T47D (cell line): ENCODE measurements around the gene SLC8A2.
"Not testable (repeated sequence)": the region's sequence is repeated elsewhere in the genome, so short reads cannot be mapped to it uniquely, and the experiment has no call there.

Experiments
- DNase-seq, 2 experiments: peaks; one replicate each; pipeline versions ENCODE4 v3.0.0 to v3.0.0-alpha.2; 2011 to 2012; ENCODE audit warnings: low read depth in 1 of 2, low spot score in 1 of 2
- JUND ChIP-seq: IDR thresholded peaks from 2 replicates; pipeline ENCODE4 v1.6.1; 2012; ENCODE audit warnings: low read depth
- in situ Hi-C: cut with HindIII; loops from 2 replicates; pipeline ENCODE4 v1.10.0; 2016; ENCODE audit warnings: low sequenced_read_pairs, low pct_unique_long_range_greater_than_20kb

The SLC8A2 gene

GRCh38 chr19:47489072-47489914, 17.6 kb upstream of the SLC8A2 start:
- no peak for DNase-seq
- in situ Hi-C loops = no loop called here
- no peak for TF ChIP-seq JUND

GRCh38 chr19:47487551-47488515, 16.1 kb upstream of the SLC8A2 start:
- DNase-seq = no peak
- no peak for TF ChIP-seq JUND
- in situ Hi-C loops = no loop called here

GRCh38 chr19:47486900-47487299, 15.2 kb upstream of the SLC8A2 start:
- no peak for TF ChIP-seq JUND
- in situ Hi-C loops = no loop called here
- DNase-seq = no peak

GRCh38 chr19:47486220-47486619, 14.5 kb upstream of the SLC8A2 start:
- in situ Hi-C loops, DNase-seq: not testable (repeated sequence)

GRCh38 chr19:47485210-47485609, 13.5 kb upstream of the SLC8A2 start:
- in situ Hi-C loops = no loop called here
- no peak for TF ChIP-seq JUND
- no peak for DNase-seq

GRCh38 chr19:47483800-47484690, 12.4 kb upstream of the SLC8A2 start, which contains the start of gene KPTN:
Gene KPTN, minus strand, starts transcription at chr19:47484219. Its CDS starts 59 bp downstream, at chr19:47484160.
- DNase-seq = peak; percentile 88
- in situ Hi-C loops = no loop called here
- TF ChIP-seq JUND = no peak

- TF ChIP-seq JUND = no peak
- in situ Hi-C loops = no loop called here
- DNase-seq = no peak
Measured at GRCh38 chr19:47483200-47483599, 11.5 kb upstream of the SLC8A2 start.

- DNase-seq = no peak
- no peak for TF ChIP-seq JUND
- in situ Hi-C loops = no loop called here
Measured at GRCh38 chr19:47481460-47482052, 9.9 kb upstream of the SLC8A2 start.

- no peak for TF ChIP-seq JUND
- in situ Hi-C loops = no loop called here
Measured at GRCh38 chr19:47480658-47481057, 9.0 kb upstream of the SLC8A2 start.

GRCh38 chr19:47479701-47480503, 8.2 kb upstream of the SLC8A2 start:
- no peak for DNase-seq
- in situ Hi-C loops = no loop called here
- no peak for TF ChIP-seq JUND

More at GRCh38 chr19:47480658-47481057, 9.0 kb upstream of the SLC8A2 start:
- DNase-seq = no peak

- TF ChIP-seq JUND = no peak
- DNase-seq = no peak
- in situ Hi-C loops = no loop called here
Measured at GRCh38 chr19:47476438-47476972, 4.8 kb upstream of the SLC8A2 start.
